ENCODE measurements around the gene HNRNPUL1.

DNA sequence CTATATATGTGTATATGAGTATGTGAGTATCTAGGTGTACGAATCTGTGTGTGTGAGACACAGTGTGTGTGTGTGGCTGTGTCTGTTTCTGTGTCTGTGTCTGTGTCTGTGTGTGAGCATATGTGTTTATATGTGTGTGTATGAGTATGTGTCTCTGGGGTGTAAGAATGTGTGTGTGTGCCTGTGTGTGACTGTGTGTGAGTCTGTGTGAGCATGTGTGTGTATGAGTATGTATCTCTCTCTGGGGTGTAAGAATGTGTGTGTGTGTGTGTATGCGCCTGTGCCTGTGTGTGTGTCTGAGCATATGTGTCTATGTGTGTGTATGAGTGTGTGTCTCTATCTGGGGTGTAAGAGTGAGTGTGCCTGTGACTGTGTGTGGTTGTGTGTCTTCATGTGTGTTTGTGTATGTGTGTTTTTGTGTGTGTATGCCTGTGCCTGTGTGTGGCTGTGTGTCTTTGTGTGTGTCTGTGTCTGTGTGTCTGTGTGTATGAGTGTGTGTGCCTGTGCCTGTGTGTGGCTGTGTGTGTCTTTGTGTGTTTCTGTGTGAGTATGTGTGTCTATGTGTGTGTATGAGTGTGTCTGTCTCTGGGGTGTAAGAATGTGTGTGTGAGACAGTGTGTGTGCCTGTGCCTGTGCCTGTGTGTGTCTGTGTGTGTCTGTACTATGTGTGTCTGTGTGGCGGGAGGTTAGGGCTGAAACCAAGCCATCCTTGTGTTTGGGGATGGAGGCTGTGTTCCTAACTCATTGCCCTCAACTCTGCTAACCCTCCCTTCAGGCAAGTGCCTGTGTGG is 33.9 kb upstream of the HNRNPUL1 start:
- no peak for TF ChIP-seq EZH2phosphoT487 (IDR thresholded peaks at IDR 0.05; ENCODE audit: borderline replicate concordance, low read depth, low read length)
- TF ChIP-seq, protein P1, sequence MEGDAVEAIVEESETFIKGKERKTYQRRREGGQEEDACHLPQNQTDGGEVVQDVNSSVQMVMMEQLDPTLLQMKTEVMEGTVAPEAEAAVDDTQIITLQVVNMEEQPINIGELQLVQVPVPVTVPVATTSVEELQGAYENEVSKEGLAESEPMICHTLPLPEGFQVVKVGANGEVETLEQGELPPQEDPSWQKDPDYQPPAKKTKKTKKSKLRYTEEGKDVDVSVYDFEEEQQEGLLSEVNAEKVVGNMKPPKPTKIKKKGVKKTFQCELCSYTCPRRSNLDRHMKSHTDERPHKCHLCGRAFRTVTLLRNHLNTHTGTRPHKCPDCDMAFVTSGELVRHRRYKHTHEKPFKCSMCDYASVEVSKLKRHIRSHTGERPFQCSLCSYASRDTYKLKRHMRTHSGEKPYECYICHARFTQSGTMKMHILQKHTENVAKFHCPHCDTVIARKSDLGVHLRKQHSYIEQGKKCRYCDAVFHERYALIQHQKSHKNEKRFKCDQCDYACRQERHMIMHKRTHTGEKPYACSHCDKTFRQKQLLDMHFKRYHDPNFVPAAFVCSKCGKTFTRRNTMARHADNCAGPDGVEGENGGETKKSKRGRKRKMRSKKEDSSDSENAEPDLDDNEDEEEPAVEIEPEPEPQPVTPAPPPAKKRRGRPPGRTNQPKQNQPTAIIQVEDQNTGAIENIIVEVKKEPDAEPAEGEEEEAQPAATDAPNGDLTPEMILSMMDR (conservative IDR thresholded peaks at IDR 0.05; ENCODE audit: low read length), result no peak

Measured in OCI-LY7 (cell line).